CD4-positive, alpha-beta T cell treated with Interferon alpha-2 for 1 hour (primary cell): ENCODE data around the gene SCFD1.
A peak's percentile ranks its signal among the peaks of the same experiment; 100 is the strongest.
"Not testable (repeated sequence)": the region's sequence is repeated elsewhere in the genome, so short reads cannot be mapped to it uniquely, and the experiment has no call there.

Source experiments
- DNase-seq, 2 donors: peaks; one replicate each; pipeline ENCODE4 v3.0.0-alpha.2; 2020 to 2022

Gene SCFD1

DNA sequence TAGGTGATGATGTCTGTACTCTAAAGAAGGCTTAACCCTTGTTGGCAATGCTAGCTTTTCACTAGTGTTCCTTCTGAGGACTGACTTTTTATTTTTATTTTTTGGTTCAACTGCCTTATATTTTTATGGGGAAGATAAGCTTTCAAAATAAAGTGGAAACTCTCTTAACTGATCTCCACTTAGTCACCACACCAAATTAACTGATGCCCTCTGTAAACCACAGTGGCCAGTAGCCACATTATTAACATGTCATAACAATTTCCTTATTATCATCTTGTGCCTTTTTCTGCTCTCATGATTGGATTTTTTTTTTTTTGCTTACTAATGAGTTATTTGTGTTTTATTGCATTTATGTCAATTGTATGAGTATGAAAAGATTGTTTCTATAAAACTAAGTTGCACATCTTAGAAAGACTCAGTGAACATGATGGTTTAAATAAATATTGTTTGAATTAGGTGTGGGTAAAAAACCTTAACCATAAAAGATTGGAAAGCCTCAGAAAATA, 56.9 kb downstream of the SCFD1 start:
- no peak for DNase-seq

DNA sequence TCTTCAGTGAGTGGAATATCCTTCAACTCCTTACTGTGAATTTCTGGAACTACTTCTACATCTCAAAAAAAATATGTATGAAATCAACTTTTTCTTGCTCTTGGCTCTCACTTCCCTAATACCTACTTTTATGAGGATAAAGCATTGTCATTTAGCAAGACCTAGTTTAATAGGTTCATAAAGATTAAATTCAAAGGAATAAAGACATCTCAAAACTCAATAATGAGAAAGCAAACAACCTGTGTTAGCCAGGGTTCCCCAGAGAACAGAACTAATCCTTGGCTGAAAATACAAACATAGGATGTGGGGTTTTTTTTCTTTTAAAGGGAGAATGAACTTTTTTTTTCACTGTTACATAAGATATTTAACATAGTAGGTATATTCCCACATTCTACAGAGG, 57.9 kb downstream of the SCFD1 start:
- no peak for DNase-seq

- DNase-seq: not testable (repeated sequence)
Measured at GRCh38 chr14:30680776-30681175, 58.7 kb downstream of the SCFD1 start.

DNA sequence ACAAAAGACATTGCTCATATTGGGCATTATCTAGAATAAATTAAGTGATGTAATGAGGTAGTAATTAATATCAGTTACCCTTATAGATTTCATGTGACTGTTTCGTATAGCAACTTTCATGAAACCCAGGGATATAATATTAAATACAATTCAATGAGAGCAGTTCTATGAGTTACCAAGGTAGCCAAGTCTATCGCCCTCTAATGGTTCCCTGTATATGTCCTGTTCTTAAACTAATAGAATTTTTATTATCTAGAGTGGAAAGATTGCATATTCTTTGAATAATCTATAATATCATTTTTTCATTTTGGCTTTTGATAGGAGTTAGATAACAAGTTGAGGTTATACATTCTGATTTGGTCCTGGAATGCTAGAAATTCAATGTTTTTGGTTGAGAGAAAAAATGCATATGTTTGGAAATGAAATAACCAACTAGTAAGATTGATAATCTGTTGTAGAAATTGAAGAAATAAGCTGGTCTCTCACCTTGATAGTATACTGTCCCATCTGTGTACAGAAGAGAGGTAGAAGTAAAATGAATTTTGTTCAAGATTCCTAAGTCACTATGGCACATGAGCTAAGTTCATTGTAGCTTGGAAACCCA, 59.7 kb downstream of the SCFD1 start:
- DNase-seq: peak in 1 of 2 donors; percentile 14

GRCh38 chr14:30690487-30691355, 68.6 kb downstream of the SCFD1 start:
- peak in 1 of 2 donors; percentile 68 for DNase-seq

DNA sequence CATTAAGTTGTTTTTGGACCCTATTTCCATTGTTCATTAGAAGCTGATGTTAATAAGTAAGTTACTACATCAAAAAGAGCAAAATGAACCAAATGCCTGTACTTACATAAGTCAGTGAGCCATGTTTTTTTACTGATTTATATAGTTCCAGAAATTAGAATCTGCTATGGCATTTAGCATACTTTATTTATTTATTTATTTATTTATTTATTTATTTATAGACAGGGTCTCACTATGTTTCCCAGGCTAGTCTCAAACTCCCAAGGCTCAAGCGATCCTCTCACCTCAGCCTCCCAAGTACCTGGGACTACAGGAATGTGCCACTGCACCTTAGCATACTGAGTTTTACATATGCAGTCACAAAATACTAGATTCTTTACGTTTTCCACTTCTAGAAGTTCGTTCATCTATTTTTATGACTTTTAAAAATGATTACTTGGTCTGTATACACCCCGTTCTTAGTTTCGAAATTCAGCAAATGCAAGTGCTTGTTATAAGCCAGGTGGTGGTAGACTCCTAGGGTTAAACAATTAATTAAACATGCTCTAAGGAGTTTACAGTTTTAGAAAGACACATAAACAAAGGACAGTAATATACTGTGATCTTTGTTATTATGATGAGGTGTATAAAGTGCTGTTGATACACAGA, 69.8 kb downstream of the SCFD1 start:
- no peak for DNase-seq

GRCh38 chr14:30692669-30693068, 70.5 kb downstream of the SCFD1 start:
- DNase-seq: no peak

- DNase-seq: no peak
Measured at GRCh38 chr14:30698463-30698862, 76.3 kb downstream of the SCFD1 start.

DNA sequence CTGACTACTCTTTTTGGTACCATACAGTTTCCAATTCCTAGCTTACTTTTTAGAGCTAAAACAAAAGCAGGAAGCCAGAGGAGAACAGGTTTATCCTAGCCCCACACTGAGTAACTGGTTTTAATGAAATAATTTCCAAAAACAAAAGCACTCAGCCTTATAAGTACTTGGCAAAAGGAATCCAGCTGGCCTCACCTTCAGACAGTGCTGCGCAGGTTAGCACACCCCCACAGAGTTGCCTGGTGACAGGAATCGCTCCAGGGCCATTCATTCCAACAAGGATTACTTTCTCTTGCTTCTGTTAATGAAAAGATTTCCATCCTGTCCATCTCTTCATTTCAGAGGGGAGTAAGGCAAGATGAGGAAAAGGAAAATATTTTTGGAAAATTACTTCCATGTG, 84.6 kb downstream of the SCFD1 start:
- no peak for DNase-seq

- DNase-seq: no peak
Measured at GRCh38 chr14:30708157-30708556, 86.0 kb downstream of the SCFD1 start.

DNA sequence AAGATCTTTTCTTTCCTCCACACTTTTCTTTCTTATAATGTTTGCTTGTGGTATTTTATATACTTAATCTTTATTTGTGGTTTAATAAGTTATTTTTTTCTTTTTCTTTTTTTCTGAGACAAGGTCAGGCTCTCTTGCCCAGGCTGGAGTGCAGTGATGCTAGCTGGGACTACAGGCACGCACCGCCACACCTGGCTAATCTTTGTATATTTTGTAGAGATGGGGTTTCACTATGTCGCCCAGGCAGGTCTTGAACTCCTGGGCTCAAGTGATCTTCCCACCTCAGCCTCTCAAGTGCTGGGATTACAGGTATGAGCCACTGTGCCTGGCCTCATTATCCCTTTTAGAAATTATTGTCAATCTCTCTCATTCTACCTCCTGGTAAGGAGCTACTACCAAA, 87.1 kb downstream of the SCFD1 start:
- DNase-seq: no peak

DNA sequence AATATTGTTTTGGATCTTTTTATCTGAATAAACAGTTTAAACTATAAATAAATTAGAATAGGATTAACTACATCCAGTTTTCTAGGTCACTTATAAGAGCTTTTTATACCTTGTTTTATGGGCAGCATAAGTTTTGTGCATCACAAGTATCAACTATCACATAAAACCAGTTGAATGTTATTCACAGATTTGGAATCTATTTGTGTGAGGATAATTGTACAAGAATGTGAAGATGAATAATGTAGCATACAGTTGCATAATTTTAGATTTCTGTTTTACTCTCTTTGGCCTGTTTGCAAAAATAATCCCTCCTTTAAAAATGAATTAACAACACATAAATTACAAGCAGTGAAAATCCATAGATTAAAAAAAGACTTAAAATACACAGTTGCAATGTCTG, 88.8 kb downstream of the SCFD1 start:
- DNase-seq: no peak

- no peak for DNase-seq
Measured at GRCh38 chr14:30719137-30719536, 97.0 kb downstream of the SCFD1 start.

DNA sequence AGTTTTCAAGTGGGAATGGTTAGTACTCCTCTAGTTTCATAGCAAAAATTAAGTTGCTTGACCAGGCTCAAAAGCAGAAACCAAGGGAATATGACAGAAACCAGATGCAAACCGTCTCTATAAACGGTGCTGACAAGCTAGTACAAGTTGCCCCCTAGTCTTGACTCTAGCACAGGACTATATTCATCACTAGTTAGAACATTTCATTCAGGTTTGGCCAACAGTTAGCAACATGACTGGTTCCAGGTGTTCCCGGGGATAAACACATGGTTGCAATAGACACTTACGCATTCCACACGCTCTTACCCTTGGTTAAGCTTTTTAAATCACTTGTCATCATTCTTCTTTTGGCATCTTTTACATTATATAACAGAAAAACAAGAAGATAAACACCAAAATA, 103.6 kb downstream of the SCFD1 start:
- no peak for DNase-seq

GRCh38 chr14:30728471-30728870, 106.4 kb downstream of the SCFD1 start:
- no peak for DNase-seq

GRCh38 chr14:30737916-30738315, 115.8 kb downstream of the SCFD1 start:
- no peak for DNase-seq

DNA sequence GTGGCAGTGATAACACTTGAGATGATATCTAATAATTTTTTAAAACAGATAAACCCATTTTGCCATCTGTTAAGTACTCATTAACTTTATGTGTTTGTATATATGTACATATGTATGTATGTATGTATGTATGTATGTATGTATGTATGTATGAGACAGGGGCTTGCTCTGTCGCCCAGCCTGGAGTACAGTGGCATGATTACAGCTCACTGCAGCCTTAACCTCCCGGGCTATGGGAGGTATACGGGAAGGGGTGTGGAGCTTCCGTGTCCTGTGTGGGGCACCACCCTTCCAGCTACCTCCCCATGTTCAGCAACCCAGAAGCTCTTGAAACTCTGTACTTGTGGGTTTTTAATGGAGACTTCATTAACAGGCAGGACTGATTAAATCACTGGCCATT, 116.9 kb downstream of the SCFD1 start:
- DNase-seq: no peak

- no peak for DNase-seq
Measured at GRCh38 chr14:30748343-30748742, 126.2 kb downstream of the SCFD1 start.

DNA sequence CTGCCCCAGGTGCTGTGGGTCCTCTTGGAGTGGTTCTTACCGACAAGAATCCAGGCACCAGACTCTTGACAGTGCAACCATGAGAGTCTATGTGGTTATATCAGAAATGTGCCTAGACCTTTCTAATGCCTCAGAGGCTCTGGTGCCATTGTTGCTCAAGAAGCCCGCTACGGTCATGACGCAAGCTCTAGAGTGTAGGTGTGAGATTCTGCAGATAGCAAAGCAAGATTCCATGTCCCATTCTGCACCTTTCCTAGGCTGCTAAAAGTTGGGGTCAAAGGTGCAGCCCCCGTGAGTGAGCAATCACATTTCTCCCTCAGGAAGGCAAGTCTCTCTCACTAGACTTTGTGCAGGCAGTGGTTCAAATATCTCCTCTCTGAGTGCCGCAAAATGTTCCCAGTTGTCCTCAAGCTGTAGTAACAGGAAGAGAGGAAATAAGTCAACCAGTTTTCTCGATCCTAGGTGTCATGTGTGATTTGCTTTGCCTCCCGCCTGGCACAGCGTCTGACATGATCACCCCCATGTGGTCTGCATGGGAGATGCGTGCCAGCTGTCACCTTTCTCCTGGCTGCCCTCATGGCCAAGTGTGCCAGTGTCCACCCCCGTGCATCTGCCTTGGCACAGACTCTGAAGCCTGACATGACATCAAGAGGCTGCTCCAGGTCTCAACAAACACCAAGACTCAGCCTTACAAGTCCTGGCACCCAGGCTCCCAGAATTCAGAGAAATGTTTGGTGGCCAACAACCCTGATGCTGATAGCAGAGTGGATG, 129.7 kb downstream of the SCFD1 start:
- peak in 1 of 2 donors; percentile 5 for DNase-seq

DNA sequence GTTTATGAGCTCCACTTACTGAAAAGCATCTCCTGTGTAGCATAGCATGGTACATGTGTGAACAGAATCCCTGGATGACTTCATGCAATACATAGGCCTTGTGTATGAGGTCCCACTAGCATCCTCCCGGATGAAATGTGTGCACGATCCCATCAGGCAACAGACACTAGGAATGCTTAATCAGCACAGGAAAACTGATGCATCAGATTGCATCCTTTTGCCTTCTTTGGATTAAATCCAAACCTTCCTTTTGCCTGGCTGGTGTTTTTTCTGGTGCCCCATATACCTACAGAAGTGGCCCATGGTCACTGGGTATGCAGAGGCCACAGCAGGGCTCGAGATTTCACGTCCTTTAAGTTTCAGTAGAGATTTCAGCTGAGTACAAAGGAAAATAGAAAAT, 131.3 kb downstream of the SCFD1 start:
- no peak for DNase-seq

GRCh38 chr14:30754778-30755177, 132.7 kb downstream of the SCFD1 start:
- no peak for DNase-seq

- DNase-seq: no peak
Measured at GRCh38 chr14:30756594-30756993, 134.5 kb downstream of the SCFD1 start.

DNA sequence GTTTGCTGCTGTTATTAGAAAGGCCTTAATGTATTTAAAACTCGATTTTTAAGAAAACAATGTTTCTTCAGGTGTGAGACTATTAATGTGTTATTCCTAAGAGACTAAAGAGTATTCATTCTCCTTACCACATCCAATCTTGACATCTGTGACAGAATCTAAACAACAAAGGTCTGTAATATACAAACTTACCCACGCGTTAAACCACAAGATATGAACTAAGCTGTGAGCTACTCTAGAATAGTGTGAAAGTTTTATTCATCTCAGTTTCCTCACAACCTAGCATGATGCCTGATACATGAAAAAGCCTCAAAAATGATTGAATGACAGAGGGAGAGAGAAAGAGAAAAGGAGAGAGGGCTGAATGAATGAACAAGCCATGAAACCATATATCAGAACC, 135.0 kb downstream of the SCFD1 start:
- no peak for DNase-seq
